NB4 (cell line): Measurements from ENCODE around the gene LRCOL1.

Experiments used
- DNase-seq: peaks from one replicate; pipeline ENCODE4 v3.0.0; 2010; ENCODE audit warnings: low read depth
- H3K4me3 ChIP-seq: one replicate; pipeline ENCODE4 v1.5.1; 2011; ENCODE audit warnings: mild to moderate bottlenecking, low read depth, low read length, moderate library complexity
- MYC ChIP-seq: IDR thresholded peaks from 2 replicates; pipeline ENCODE4 v1.6.1; 2011; ENCODE audit warnings: low read depth, low read length
- POLR2A ChIP-seq: IDR thresholded peaks from 2 replicates; pipeline ENCODE4 v1.6.1; 2011; ENCODE audit warnings: mild to moderate bottlenecking; ENCODE audit not compliant: insufficient read length; ENCODE audit errors: extremely low read depth
- TF ChIP-seq, protein P1 (sequence below): IDR thresholded peaks from one replicate; pipeline ENCODE4 v1.5.1; 2012; ENCODE audit warnings: low read depth, low read length
- TF ChIP-seq, protein P2 (sequence below): IDR thresholded peaks from 2 replicates; pipeline ENCODE4 v1.6.1; 2011; ENCODE audit warnings: low read depth, low read length

LRCOL1 gene

DNA sequence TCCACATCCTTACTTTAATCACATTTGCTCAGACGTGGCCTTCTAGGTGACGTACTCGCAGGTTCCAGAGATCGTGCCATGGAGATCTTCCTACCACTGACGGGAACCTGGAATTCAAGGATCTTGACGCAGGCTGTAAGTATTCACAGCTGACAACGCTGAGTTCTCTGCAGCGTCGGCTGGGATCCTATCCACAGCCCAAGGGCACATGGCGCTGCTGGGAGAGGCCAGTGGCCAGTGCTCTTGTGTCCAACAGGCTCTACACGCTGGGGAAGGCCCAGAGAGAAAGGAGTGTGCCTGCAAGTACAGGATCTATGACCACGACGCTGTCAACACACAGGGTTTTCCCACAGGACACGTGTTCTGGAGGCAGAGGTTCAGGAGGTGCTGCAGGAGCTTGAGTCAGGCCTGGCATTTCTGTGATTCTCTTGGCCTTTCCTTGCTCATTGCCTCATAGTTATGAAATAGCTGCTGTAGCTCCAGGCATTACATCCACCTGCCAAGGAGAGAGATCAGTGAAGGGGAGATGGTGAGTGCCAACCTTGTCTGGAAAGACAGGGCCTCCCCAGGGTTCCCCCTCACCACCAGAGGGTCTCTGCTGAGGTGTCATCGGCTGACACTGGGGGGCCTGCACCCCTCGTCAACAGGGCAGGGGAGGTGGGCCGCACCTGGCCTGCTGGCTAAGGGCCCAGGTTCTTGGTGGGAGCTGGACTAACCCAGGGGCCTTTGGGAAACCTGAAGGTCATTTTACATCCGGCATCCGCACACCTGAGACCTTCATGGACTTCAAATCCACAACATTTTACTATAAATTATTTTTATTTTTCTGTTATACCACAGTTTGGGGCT, 21.3 kb downstream of the LRCOL1 start:
- TF ChIP-seq MYC (no peak), POLR2A (no peak)
- TF ChIP-seq, protein P1, sequence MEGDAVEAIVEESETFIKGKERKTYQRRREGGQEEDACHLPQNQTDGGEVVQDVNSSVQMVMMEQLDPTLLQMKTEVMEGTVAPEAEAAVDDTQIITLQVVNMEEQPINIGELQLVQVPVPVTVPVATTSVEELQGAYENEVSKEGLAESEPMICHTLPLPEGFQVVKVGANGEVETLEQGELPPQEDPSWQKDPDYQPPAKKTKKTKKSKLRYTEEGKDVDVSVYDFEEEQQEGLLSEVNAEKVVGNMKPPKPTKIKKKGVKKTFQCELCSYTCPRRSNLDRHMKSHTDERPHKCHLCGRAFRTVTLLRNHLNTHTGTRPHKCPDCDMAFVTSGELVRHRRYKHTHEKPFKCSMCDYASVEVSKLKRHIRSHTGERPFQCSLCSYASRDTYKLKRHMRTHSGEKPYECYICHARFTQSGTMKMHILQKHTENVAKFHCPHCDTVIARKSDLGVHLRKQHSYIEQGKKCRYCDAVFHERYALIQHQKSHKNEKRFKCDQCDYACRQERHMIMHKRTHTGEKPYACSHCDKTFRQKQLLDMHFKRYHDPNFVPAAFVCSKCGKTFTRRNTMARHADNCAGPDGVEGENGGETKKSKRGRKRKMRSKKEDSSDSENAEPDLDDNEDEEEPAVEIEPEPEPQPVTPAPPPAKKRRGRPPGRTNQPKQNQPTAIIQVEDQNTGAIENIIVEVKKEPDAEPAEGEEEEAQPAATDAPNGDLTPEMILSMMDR, result no peak
- TF ChIP-seq, protein P2, sequence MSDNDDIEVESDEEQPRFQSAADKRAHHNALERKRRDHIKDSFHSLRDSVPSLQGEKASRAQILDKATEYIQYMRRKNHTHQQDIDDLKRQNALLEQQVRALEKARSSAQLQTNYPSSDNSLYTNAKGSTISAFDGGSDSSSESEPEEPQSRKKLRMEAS, result no peak
- DNase-seq, result no peak
- no peak overlapping the region for H3K4me3 ChIP-seq

DNA sequence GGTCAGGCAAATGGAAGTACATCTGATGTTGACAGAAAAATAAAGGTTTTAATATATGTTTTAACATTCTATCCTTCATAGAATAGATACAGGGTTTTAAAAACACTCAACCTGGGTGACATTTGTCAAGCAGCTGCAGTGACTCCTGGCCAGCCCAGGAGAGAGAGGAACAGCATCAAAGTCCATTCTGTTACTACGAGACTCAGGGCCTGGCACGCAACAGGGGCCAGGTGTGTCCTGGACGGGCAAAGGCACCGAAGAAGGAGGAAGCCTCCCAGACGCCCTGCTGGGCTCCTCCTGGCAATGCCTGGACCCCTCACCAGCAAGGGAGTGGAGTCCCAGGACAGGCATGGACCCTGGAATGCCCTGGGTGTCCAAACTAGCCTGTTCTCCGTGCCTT, 22.1 kb downstream of the LRCOL1 start:
- TF ChIP-seq, protein P2, result no peak
- TF ChIP-seq, protein P1, result no peak
- no peak for TF ChIP-seq POLR2A
- TF ChIP-seq MYC, result no peak
- DNase-seq, result no peak
- H3K4me3 ChIP-seq, result no peak overlapping the region

DNA sequence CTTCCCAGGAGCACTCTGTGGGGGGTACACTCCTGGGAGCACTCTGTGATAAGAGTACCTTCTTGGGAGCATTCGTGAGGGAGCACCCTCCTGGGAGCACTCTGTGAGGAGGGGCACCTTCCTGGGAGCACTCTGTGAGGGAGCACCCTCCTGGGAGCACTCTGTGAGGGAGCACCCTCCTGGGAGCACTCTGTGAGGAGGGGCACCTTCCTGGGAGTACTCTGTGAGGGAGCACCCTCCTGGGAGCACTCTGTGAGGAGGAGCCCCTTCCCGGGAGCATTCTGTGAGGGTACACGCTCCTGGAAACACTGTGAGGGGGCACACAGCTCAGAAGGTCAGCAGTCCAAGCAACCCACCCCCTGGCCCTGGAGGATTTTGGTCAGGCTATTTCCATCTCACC, 22.6 kb downstream of the LRCOL1 start:
- TF ChIP-seq, protein P1, result no peak
- TF ChIP-seq MYC (no peak), POLR2A (no peak)
- TF ChIP-seq, protein P2, result no peak
- DNase-seq, result no peak
- no peak overlapping the region for H3K4me3 ChIP-seq

DNA sequence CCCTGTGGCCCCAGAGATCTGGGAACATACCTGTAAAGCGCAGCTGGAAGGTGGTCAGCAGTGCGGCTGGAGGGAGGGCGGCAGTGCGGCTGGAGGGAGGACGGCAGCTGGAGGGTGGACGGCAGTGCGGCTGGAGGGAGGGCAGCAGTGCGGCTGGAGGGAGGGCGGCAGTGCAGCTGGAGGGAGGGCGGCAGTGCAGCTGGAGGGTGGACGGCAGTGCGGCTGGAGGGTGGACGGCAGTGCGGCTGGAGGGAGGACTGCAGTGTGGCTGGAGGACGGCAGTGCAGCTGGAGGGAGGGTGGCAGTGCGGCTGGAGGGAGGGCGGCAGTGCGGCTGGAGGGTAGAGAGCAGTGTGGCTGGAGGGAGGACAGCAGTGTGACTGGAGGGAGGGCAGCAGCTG, 23.5 kb downstream of the LRCOL1 start:
- H3K4me3 ChIP-seq, result no peak overlapping the region
- TF ChIP-seq MYC (no peak), POLR2A (no peak)
- TF ChIP-seq, protein P1, result no peak
- TF ChIP-seq, protein P2, result no peak
- DNase-seq, result no peak

DNA sequence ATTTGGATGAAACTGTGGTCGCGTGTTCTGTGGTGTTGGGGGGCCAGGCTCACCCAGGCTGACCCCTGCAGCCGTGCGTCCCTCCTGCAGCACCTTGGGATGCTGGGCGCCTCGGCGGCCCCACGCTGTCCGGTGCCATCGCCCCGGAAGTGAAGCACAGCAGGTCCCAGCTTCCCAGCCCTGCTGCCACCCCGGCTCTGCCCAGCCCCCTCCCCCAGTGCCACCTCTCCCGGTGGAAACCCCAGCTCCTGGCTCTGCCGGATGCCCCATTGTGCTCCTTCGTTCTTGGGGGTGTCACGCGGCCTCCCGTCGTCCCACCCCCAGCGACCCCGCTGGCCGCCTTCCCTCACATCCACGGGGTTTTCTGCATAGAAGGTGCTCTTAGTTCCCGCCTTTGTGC, 25.2 kb downstream of the LRCOL1 start:
- TF ChIP-seq POLR2A (no peak), MYC (no peak)
- TF ChIP-seq, protein P2, result no peak
- TF ChIP-seq, protein P1, result no peak
- H3K4me3 ChIP-seq, result no peak overlapping the region
- DNase-seq, result no peak

DNA sequence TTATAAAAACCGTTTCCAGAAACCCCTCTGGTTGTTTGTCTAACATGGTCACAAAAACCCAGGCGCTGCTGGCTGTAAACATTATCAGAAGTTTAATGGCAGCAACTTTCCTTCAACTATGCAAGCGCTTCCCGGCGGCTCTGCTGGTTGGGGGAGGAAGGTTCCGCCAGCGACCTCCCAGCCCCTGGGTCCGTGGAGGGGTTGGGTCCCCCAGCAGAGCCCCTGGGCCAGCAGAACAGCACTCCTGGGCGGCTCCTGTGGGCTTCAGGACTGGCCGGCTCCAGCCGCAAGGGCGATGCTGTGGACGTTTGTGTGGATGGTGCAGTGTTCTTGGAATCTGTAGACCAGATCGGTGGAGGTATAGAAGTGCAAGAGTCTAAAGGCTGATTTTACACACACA, 26.0 kb downstream of the LRCOL1 start:
- no peak for DNase-seq
- TF ChIP-seq MYC (no peak), POLR2A (no peak)
- TF ChIP-seq, protein P1, result no peak
- TF ChIP-seq, protein P2, result no peak

More for the DNA sequence above, 26.0 kb downstream of the LRCOL1 start:
- no peak overlapping the region for H3K4me3 ChIP-seq
